ENCODE data around the gene SDK2.
"Not testable (repeated sequence)": the region's sequence is repeated elsewhere in the genome, so short reads cannot be mapped to it uniquely, and the experiment has no call there.

SDK2 gene

DNA sequence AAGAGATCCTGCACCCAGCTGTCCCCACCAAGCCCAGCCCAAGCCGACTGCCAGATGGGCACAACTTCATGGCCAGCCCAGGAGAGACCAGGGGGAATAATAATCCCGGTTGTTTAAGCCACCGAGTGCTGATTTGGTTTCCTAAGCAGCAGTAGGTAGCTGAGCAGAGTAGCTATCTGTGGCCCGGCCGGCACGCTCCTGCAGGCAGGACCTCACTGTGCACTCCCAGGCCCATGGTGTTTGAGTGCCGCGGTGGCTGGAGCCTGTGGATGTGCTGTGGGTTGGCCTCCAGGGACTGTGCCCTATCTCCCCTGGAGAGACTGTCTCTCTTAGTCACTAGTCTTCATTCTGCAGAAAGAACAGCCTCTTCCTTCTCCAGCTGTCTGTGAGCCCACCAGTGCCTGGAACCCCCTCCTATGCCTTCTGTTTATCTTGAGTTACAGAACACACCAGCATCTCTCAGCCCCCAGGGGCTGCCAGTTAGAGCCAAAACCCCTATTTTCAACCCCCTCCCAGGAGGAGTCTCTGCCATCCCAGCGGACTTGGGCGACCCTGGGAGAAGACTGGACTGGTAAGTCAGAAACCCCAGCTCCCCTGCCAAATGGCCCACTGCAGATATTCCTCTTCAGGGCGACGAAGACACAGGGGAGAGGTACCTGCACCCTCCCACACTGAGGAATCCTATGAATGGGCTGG is 152.0 kb downstream of the SDK2 start:
- DNase-seq (ENCODE audit: low read depth in 2 of 3, low spot score in 2 of 3) = no peak

DNA sequence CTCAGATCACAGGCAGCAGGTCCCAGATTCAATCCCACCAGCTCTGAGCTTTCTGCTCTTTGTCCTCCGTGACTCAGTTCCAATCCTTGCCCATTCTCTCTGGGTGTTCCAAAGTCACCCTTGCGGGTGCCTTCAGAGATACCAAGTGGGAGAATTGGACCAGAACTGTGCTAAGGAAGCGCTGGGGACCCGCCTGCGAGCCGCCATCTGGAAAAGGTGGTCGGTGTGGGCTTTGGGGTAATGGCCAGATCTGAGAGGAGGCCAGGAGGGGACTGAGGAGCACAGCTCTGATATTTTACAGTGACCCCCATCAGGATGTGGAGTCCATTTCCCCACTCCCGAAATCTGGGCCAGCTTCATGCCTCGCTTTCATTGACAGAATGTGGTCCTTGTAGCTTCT is 152.6 kb downstream of the SDK2 start:
- DNase-seq (ENCODE audit: low read depth in 2 of 3, low spot score in 2 of 3) = no peak

- no peak for DNase-seq (ENCODE audit: low read depth in 2 of 3, low spot score in 2 of 3)
These were observed 153.4 kb downstream of the SDK2 start for GRCh38 chr17:73490851-73491250.

- no peak for DNase-seq (ENCODE audit: low read depth in 2 of 3, low spot score in 2 of 3)
These were observed 154.3 kb downstream of the SDK2 start for GRCh38 chr17:73489991-73490390.

- DNase-seq (ENCODE audit: low read depth in 2 of 3, low spot score in 2 of 3) = no peak
These were observed 154.9 kb downstream of the SDK2 start for GRCh38 chr17:73489333-73489732.

- no peak for DNase-seq (ENCODE audit: low read depth in 2 of 3, low spot score in 2 of 3)
These were observed 159.1 kb downstream of the SDK2 start for GRCh38 chr17:73485130-73485529.

DNA sequence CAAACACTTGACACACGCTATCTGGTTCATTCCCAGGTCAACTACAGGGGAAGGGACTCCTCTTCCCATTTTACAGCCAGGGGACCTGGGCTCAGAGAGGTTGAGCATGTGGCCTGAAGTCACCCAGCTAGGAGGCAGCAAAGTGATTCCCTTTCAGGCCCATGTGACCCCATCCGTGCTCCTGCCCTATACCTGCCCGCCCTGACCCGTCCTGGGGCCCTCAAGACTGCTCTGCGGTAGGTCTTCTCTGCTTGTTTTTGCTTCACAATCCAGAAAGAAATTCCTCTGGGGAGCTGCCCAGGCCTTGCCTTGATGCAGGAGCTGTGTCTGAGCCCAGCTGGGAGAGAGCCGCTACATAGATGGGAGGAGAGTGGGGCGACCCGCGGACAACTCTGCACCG is 161.4 kb downstream of the SDK2 start:
- DNase-seq (ENCODE audit: low read depth in 2 of 3, low spot score in 2 of 3) = no peak

DNA sequence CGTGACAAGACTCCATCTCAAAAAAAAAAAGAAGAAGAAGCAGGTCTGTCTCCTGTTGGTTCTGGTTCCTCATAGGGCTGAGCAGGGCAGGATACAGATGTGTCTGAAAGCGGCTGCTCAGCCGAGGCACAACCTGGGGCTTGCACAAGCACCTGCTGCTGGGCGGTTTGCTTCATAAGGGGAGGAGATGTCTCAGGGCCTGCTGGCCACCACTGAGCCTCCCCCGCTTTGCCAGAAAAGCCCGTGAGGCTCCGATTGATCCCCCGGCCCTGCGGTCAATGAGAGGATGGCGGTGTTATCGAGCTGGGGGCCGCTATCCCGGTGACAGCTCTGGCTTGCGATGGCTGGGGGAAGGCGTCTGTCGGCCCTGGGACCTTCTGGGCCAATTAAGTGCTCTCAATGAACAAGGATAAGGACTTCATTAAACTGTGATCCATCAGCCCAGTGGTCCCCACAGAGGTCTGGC is 162.0 kb downstream of the SDK2 start:
- no peak for DNase-seq (ENCODE audit: low read depth in 2 of 3, low spot score in 2 of 3)

DNA sequence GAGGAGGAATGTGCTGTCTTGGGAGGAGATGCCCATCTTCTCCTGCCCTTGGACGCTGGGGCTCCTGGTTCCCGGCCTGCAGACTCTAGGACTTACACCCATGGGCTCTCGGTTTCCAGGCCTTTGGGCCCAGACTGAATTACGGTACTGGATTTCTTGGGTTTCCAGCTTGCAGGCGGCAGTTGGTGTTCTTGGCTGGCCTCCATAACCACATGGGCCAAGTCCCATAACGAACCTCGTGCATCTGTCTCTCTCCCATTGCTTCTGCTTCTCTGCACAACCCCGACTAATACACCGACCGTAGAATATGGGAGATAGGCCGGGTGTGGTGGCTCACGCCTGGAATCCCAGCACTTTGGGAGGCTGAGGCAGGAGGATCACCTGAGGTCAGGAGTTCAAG is 162.6 kb downstream of the SDK2 start:
- no peak for DNase-seq (ENCODE audit: low read depth in 2 of 3, low spot score in 2 of 3)

- DNase-seq (ENCODE audit: low read depth in 2 of 3, low spot score in 2 of 3) = no peak
These were observed 163.5 kb downstream of the SDK2 start for GRCh38 chr17:73480740-73481139.

GRCh38 chr17:73478768-73479424 is 165.3 kb downstream of the SDK2 start:
- no peak for DNase-seq (ENCODE audit: low read depth in 2 of 3, low spot score in 2 of 3)

DNA sequence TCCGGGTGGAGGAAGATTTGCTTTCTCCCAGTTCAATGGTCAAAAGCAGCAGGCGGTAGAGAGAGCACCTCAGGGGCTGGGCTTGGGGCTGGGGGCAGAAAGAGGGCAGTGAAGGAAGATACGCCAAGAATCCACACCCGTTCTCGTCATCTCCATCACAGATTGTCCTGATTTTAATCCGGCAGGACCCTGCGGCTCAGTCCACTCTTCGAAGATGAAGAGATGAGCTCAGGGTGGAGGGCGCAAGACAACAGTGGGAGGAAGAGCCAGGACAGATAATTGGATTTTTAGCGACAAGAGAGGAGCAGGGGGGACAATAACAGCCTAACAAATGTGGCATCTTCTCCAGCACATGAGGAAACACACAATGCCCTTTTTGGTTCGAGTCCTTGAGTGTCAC is 165.9 kb downstream of the SDK2 start:
- DNase-seq (ENCODE audit: low read depth in 2 of 3, low spot score in 2 of 3) = no peak

DNA sequence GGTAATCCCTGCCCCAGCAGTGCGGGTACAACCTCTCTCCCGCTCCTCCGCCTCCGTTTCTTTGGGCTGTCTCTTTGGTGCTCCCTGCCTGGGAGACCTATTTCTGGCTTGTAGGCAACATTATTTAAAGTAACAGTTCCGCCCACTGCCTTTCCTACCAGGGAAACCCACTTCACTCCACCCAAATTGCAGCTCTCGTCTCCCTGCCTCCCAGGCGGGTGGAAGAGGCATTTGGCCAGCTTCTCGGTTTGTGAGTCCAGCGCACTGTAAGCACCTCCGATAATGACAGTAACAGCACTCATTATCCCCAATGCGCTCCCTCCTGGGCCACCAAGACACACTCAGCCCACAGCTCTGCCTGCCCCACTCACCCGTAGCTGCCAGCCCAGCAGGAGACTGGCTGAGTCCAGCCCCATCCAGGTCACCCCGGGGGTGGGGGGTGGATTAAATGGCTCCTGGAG is 167.3 kb downstream of the SDK2 start:
- DNase-seq (ENCODE audit: low read depth in 2 of 3, low spot score in 2 of 3) = no peak

DNA sequence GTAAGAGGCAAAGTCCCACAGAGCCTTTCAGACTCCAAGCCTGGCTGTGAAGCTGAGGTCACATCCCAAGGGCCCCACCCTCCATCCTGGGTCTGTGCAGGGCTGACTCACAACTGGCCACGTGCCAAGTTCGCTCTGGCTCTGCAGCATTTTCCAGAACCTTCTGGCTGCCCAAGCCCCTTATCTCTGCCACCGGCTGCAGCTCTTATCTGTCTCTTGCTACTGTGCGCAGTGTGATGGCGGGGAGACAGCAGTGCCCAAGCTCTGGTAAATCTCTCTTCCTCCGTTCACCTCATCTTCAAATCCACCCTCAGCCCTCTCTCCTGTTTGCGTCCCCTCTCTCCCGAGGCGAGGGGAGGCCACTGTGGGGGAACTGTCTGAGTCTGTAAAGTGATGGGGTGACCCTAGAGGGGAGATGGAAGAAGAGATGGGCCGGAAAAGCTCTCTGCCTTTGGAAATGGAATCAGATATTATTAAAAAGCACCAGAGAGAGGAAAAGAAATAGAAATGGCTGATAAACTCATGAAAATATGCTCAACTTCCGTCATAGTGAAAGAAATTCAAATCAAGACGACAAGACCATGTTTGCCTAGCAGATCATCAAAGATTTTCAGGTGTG is 169.8 kb downstream of the SDK2 start:
- DNase-seq (ENCODE audit: low read depth in 2 of 3, low spot score in 2 of 3) = no peak

DNA sequence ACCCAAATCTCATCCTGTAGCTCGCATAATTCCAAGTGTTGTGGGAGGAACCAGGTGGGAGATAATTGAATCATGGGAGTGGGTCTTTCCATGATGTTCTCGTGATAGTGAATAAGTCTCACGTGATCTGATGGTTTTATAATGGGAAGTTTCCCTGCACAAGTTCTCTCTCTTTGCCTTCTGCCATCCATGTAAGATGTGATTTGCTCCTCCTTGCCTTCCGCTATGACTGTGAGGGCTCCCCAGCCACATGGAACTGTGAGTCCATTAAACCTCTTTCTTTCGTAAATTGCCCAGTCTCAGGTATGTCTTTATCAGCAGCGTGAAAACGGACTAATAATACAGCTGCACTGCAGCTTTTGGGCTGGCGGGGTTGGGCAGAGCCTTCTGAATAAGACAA is 171.5 kb downstream of the SDK2 start:
- not testable (repeated sequence) for DNase-seq (ENCODE audit: low read depth in 2 of 3, low spot score in 2 of 3)

DNA sequence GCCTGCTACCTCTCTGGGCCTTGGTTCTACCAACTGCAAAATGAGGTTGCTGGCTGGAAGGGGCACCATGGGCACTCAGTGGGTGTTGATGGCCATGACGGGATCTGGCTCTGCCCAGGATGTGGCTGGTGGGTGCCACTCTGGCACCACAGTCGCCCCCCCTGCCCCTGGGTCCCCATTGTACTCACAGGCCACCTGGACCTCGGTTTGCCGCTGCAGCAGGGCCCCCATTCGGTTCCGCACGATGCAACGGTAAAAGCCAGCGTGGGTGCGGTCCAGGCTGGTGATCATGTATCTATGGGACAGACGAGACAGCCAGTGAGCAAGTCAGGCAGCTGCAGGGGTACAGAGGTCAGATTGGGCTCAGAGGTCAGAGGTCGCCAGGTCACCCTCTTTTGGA is 172.3 kb downstream of the SDK2 start:
- DNase-seq (ENCODE audit: low read depth in 2 of 3, low spot score in 2 of 3) = no peak

- no peak for DNase-seq (ENCODE audit: low read depth in 2 of 3, low spot score in 2 of 3)
These were observed 173.9 kb downstream of the SDK2 start for GRCh38 chr17:73470316-73470826.

DNA sequence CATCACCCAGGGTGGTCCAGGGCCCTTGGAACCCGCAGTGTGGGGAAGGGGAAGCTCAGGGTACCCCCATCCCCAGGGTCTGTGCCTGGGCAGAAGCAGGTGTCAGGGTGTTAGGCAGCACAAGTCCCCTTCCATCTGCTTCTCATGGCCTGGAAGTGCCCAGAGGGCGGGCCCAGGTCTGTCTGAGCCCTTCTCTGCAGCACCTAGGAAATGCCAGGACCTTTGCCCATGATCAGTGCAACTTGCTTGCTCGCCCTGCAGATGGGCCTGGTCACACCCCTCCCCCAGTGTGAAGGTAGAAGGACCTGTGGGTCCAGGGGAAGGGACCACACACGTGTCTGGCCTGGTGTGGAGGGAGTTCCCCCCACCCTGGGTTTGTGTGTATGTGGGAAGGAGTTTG is 174.9 kb downstream of the SDK2 start:
- no peak for DNase-seq (ENCODE audit: low read depth in 2 of 3, low spot score in 2 of 3)

DNA sequence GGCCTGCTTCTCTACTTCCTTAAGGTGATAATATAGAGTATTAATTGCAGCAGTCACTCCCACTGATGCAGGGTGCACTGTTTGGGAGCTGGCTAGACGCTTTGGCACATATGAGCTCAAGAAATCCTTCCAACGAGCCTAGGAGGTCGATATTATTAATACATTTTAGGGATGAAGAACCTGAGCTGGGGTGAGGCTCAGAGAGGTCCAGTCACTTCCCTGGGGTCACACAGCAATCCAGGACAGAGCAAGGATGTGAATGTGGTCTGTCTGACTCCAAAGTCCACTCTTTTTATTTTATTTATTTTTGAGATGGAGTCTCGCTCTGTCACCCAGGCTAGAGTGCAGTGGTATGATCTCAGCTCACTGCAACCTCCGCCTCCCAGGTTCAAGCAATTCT is 176.0 kb downstream of the SDK2 start:
- DNase-seq (ENCODE audit: low read depth in 2 of 3, low spot score in 2 of 3) = no peak

DNA sequence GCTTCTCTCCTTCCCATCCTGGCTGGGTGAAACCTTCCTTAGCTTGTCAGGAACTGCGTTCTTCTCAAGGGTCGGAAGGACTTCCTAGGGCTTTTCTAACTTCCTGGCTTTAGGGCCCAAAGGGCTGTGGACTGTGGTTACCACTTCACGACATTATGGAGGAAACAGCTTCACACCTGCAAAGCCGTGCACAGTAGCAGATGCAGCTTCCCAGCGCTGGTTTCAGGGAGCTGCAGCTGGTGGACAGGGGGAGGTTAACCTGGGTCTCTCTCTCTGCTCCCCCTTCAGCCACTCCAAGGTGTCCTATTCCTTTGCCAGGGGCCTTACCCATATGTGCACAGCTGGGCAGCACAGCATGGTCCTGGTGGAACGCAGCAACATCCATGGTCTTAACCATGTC is 176.6 kb downstream of the SDK2 start:
- no peak for DNase-seq (ENCODE audit: low read depth in 2 of 3, low spot score in 2 of 3)

DNA sequence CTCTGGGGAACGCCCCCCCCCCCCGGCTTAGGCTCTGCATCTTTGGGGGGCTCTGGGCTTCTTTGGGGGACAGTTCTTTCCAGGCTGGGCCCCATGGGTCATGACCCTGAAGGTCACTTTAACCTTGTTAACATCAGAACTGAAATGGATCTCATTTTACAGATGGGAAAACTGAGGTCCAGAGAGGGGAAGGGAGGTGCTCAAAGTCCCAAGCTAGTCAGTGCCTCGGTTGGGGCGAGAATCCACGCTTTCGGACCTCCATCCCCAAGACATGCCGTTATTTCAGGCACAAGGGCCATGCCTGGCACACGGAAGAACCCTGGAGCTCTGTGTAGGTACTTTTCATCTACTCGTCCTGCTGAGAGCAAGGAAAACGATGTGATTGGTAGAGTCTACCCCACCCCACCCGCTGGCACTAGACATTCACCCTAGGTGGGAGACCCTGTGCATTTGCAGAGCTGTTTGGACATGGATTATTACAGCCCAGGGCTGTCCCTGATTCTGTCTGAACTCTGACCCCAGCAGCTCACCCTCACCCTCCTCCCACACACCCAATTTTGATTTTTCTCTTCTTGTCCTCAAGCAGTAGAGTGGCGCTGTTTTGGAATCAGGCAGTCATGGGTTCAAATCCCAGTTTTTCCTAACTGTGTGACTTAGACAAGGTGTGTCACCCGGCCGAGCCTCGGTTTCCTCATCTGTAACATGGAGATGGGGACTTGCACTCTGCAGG is 177.4 kb downstream of the SDK2 start:
- no peak for DNase-seq (ENCODE audit: low read depth in 2 of 3, low spot score in 2 of 3)

DNA sequence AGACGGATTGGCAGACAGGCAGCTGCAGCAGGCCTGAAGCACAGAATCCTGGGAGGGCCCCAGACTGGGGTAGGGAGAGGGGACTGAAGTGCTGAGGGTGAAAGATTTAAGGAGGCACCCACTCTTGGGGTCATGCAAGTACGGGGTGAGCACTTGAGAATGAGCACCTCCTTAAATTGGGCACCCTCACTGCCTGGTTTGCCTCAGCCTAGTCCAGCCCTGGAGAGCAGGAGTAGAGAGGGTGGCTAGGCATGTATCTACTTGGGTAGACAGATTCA is 178.4 kb downstream of the SDK2 start:
- DNase-seq (ENCODE audit: low read depth in 2 of 3, low spot score in 2 of 3) = no peak

Data from activated CD8-positive, alpha-beta memory T cell treated with anti-CD3 and anti-CD28 coated beads for 48 hours (primary cell).